Liver (tissue), 9 donors: ENCODE results near the gene ACOT11. TPM values are rescaled to one million over a fixed set of nuclear protein-coding genes. Genes with fewer than 3 reads are reported as not detected.

Experiments
- DNase-seq: peaks from one replicate; pipeline ENCODE4 v3.0.0-alpha.2; 2017; ENCODE audit warnings: low spot score
- H3K27ac ChIP-seq, 2 donors: one replicate each; pipeline ENCODE4 v1.7.0; 2013; ENCODE audit warnings: inconsistent platforms in 2 of 2, low read length in 2 of 2, control low read depth in 1 of 2, low read depth in 1 of 2, mild to moderate bottlenecking in 1 of 2
- H3K27me3 ChIP-seq, 4 donors: one replicate each; pipeline versions ENCODE4 v1.6.1 to v1.7.0; 2013; ENCODE audit warnings: low read length in 3 of 4, inconsistent platforms in 1 of 4, mild to moderate bottlenecking in 1 of 4, moderate library complexity in 1 of 4; ENCODE audit not compliant: control insufficient read depth in 4 of 4, insufficient read depth in 4 of 4
- H3K36me3 ChIP-seq, 4 donors: one replicate each; pipeline versions ENCODE4 v1.6.1 to v1.7.0; 2013; ENCODE audit warnings: low read length in 3 of 4, mild to moderate bottlenecking in 3 of 4, low read depth in 1 of 4, moderate library complexity in 1 of 4; ENCODE audit not compliant: control insufficient read depth in 4 of 4, insufficient read depth in 3 of 4
- H3K4me1 ChIP-seq, 4 donors: one replicate each; pipeline versions ENCODE4 v1.6.1 to v1.7.0; 2013; ENCODE audit warnings: low read length in 3 of 4, mild to moderate bottlenecking in 3 of 4, moderate library complexity in 1 of 4; ENCODE audit not compliant: control insufficient read depth in 4 of 4, insufficient read depth in 4 of 4
- H3K4me3 ChIP-seq, 3 donors: one replicate each; pipeline versions ENCODE4 v1.6.1 to v1.7.0; 2013; ENCODE audit warnings: low read length in 3 of 3, control low read depth in 1 of 3, low read depth in 1 of 3, mild to moderate bottlenecking in 1 of 3
- H3K9ac ChIP-seq, 2 donors: one replicate each; pipeline ENCODE4 v1.7.0; 2013; ENCODE audit warnings: low read length in 2 of 2, mild to moderate bottlenecking in 2 of 2, moderate library complexity in 2 of 2, control low read depth in 1 of 2, low read depth in 1 of 2
- H3K9me3 ChIP-seq, 4 donors: one replicate each; pipeline versions ENCODE4 v1.6.1 to v1.7.0; 2013; ENCODE audit warnings: low read length in 3 of 4; ENCODE audit not compliant: control insufficient read depth in 4 of 4
- EGR1 ChIP-seq, 2 donors: IDR thresholded peaks; 2 replicates each; pipeline ENCODE4 v1.6.1; 2016 to 2018; ENCODE audit warnings: antibody characterized with exemption in 2 of 2, low read depth in 2 of 2
- FOXA1 ChIP-seq: IDR thresholded peaks from 2 replicates; pipeline ENCODE4 v1.6.1; 2016; ENCODE audit warnings: antibody characterized with exemption
- FOXA2 ChIP-seq: IDR thresholded peaks from 2 replicates; pipeline ENCODE4 v1.6.1; 2016; ENCODE audit warnings: antibody characterized with exemption
- GABPA ChIP-seq, 2 donors: IDR thresholded peaks in 1 of 2; conservative IDR thresholded peaks in 1 of 2; 2 replicates each; pipeline ENCODE4 v1.6.1; 2016; ENCODE audit warnings: antibody characterized with exemption in 2 of 2, mild to moderate bottlenecking in 1 of 2, moderate library complexity in 1 of 2
- HNF4A ChIP-seq, 2 donors: conservative IDR thresholded peaks; 2 replicates each; pipeline ENCODE4 v1.6.1; 2016; ENCODE audit warnings: antibody characterized with exemption in 2 of 2, mild to moderate bottlenecking in 2 of 2
- HNF4G ChIP-seq: IDR thresholded peaks from 2 replicates; pipeline ENCODE4 v1.6.1; 2016; ENCODE audit warnings: antibody characterized with exemption
- JUND ChIP-seq, 2 donors: IDR thresholded peaks; 2 replicates each; pipeline ENCODE4 v1.6.1; 2016; ENCODE audit warnings: antibody characterized with exemption in 2 of 2
- RAD21 ChIP-seq, 2 donors: IDR thresholded peaks; 2 replicates each; pipeline ENCODE4 v1.6.1; 2016; ENCODE audit warnings: antibody characterized with exemption in 2 of 2, mild to moderate bottlenecking in 2 of 2
- REST ChIP-seq: IDR thresholded peaks from 2 replicates; pipeline ENCODE4 v1.6.1; 2016; ENCODE audit warnings: antibody characterized with exemption, mild to moderate bottlenecking
- RXRA ChIP-seq, 2 donors: IDR thresholded peaks; 2 replicates each; pipeline ENCODE4 v1.6.1; 2017 to 2018; ENCODE audit warnings: antibody characterized with exemption in 2 of 2, mild to moderate bottlenecking in 1 of 2
- SP1 ChIP-seq: IDR thresholded peaks from 2 replicates; pipeline ENCODE4 v1.6.1; 2018; ENCODE audit warnings: antibody characterized with exemption, mild to moderate bottlenecking
- TAF1 ChIP-seq: conservative IDR thresholded peaks from 2 replicates; pipeline ENCODE4 v1.6.1; 2016; ENCODE audit warnings: antibody characterized with exemption, mild to moderate bottlenecking
- YY1 ChIP-seq: IDR thresholded peaks from 2 replicates; pipeline ENCODE4 v1.6.1; 2016; ENCODE audit warnings: antibody characterized with exemption, mild to moderate bottlenecking
- WGBS: extraction: QIAGEN DNeasy Blood & Tissue Kit; methylation state at CpG from one replicate; pipeline ENCODE4 v1.1.7; 2013; 5-methylcytosine and 5-hydroxymethylcytosine counted together
- polyA plus RNA-seq, 2 donors: library from polyadenylated mRNA; stranded (reverse) in 1 of 2; unstranded in 1 of 2; fragments of 200-250 nt in 1 of 2; fragments of >200 nt in 1 of 2; fragmentation: Nextera tagmentation in 1 of 2; extraction: Ambion mirVana in 1 of 2; gene quantifications; one replicate each; pipeline versions ENCODE4 v1.2.1 to v1.2.3, GENCODE V29; 2013 to 2015
- total RNA-seq, 2 donors: library from RNA; depleted of rRNA; stranded (reverse); fragments of >200 nt; gene quantifications; one replicate each; pipeline ENCODE4 v1.2.3, GENCODE V29; 2014
- TF ChIP-seq, protein P1 (sequence below): IDR thresholded peaks from 2 replicates; pipeline ENCODE4 v1.6.1; 2016; ENCODE audit warnings: antibody characterized with exemption
- TF ChIP-seq, protein P2 (sequence below): IDR thresholded peaks from 2 replicates; pipeline ENCODE4 v1.6.1; 2016; ENCODE audit warnings: antibody characterized with exemption
- donor health status: healthy.
- donor health status: healthy.
- donor health status: healthy.
- donor health status: healthy.
- donor health status: healthy.

The ACOT11 gene
- total and polyA plus RNA-seq, 4 donors: 0.13 to 1.1 (median 0.50) TPM

- TF ChIP-seq REST (no peak), FOXA2 (no peak), RAD21 (IDR thresholded peaks at IDR 0.05) (no peak)
Measured at GRCh38 chr1:54607821-54608565, 60.0 kb downstream of the ACOT11 start (continued).

GRCh38 chr1:54608566-54609230 lies 60.7 kb downstream of the ACOT11 start:
- peaks cover 0 to 13% (median under 1%) of the 10 kb centered on the region in 4 donors for H3K36me3 ChIP-seq
- no peak overlapping the region for H3K4me3 ChIP-seq
- H3K27ac ChIP-seq: no peak overlapping the region
- TF ChIP-seq JUND (IDR thresholded peaks at IDR 0.05) (no peak), FOXA2 (no peak)
- TF ChIP-seq, protein P1, sequence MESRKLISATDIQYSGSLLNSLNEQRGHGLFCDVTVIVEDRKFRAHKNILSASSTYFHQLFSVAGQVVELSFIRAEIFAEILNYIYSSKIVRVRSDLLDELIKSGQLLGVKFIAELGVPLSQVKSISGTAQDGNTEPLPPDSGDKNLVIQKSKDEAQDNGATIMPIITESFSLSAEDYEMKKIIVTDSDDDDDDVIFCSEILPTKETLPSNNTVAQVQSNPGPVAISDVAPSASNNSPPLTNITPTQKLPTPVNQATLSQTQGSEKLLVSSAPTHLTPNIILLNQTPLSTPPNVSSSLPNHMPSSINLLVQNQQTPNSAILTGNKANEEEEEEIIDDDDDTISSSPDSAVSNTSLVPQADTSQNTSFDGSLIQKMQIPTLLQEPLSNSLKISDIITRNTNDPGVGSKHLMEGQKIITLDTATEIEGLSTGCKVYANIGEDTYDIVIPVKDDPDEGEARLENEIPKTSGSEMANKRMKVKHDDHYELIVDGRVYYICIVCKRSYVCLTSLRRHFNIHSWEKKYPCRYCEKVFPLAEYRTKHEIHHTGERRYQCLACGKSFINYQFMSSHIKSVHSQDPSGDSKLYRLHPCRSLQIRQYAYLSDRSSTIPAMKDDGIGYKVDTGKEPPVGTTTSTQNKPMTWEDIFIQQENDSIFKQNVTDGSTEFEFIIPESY: no peak
- no peaks in the 10 kb centered on the region for H3K9me3 ChIP-seq
- no peak overlapping the region for H3K9ac ChIP-seq
- no peaks in the 10 kb centered on the region for H3K4me1 ChIP-seq
- WGBS: 92% methylated on average over 9 of the region's 9 CpGs
- no peaks in the 10 kb centered on the region for H3K27me3 ChIP-seq
- no peak for DNase-seq

DNA sequence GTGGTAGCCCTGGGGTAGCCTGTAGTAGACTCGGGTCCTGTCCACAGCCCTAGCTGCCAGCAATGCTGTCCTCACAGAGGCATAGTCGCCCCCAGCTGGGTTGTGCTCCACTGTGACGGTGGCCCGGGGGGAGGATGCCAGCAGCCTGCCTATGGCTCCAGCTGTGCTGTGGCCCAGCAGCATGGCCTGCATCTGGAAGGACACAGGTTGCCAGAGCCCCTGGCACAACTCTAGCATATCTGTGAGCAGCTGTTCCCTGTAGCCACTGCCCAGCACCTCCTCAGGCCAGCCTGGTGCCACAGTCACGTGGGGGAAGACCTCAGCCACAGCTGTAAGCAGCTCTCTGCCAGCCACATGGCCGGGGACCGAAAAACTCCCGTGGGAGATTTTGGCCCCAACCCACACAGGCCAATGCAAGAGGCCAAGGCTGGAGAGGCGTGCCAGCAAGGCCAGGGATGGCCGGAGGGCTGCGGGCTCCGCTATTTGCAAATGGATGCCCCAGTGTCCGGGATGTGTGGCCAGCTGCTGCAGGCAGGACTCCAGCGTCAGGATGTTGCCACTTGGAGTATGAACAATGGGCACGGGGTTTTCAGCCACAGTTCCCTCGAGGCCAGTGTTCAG lies 61.4 kb downstream of the ACOT11 start:
- WGBS: 86% methylated on average over 16 of the region's 16 CpGs
- DNase-seq: no peak
- TF ChIP-seq HNF4A (conservative IDR thresholded peaks at IDR 0.05): no peak
- no peak for TF ChIP-seq TAF1
- TF ChIP-seq, protein P2, sequence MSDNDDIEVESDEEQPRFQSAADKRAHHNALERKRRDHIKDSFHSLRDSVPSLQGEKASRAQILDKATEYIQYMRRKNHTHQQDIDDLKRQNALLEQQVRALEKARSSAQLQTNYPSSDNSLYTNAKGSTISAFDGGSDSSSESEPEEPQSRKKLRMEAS: no peak
- TF ChIP-seq REST: no peak
- TF ChIP-seq HNF4G: no peak
- no peak for TF ChIP-seq FOXA1
- TF ChIP-seq, protein P1: no peak
- TF ChIP-seq GABPA (IDR thresholded peaks at IDR 0.05 in 1 of 2, conservative IDR thresholded peaks at IDR 0.05 in 1 of 2): no peak
- no peak for TF ChIP-seq RXRA (IDR thresholded peaks at IDR 0.05)
- no peak for TF ChIP-seq RAD21 (IDR thresholded peaks at IDR 0.05)
- TF ChIP-seq SP1: no peak
- TF ChIP-seq EGR1 (IDR thresholded peaks at IDR 0.05; ENCODE audit: low read depth in 2 of 2): no peak
- TF ChIP-seq FOXA2: no peak
- TF ChIP-seq JUND (IDR thresholded peaks at IDR 0.05): no peak
- no peak for TF ChIP-seq YY1

More for the DNA sequence above, 61.4 kb downstream of the ACOT11 start:
- Histone ChIP-seq H3K36me3 (peaks cover 0 to 19% (median 2%) of the 10 kb centered on the region in 4 donors), H3K9ac (no peak overlapping the region), H3K4me1 (no peaks in the 10 kb centered on the region), H3K9me3 (no peaks in the 10 kb centered on the region), H3K4me3 (no peak overlapping the region), H3K27ac (no peak overlapping the region), H3K27me3 (no peaks in the 10 kb centered on the region)
